ENCODE measurements around the gene CRY2.
"Not testable (repeated sequence)": the region's sequence is repeated elsewhere in the genome, so short reads cannot be mapped to it uniquely, and the experiment has no call there.

Gene CRY2

DNA sequence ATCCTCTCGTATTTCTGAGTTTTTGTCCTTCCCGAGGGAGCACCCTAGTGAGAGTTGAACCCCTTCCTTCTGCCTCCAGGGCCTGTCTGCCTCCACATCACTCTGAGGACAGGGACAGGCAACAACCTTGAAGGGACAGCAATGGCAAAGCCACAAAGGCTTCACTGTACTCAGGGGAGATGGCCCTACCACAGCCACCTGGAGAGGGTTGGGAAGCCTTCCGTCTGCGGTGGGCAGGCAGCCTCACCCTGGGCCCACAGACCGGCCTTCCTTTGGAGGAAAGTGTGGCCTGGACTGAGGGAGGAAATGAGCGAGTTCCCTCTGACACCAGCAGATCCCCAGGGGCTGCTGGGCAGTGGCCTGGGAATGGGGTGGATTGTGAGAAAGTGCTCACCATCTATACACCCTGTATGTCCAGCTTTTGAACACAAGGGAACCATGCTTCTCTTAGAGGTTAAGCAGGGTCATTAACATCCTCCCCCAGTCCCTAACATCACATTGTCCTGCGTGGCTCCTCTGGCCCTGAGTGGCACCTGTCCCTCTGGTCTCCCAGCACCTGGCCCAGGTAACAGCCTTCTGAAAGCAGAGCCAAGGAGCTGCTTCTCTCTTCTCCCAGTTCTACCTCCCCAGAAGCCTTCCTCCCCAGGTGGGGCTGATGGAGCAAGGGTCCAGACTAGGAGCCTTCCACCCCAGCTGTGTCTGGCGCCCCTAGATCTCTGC, 35.5 kb upstream of the CRY2 start:
- DNase-seq (ENCODE audit: low read depth), result no peak

DNA sequence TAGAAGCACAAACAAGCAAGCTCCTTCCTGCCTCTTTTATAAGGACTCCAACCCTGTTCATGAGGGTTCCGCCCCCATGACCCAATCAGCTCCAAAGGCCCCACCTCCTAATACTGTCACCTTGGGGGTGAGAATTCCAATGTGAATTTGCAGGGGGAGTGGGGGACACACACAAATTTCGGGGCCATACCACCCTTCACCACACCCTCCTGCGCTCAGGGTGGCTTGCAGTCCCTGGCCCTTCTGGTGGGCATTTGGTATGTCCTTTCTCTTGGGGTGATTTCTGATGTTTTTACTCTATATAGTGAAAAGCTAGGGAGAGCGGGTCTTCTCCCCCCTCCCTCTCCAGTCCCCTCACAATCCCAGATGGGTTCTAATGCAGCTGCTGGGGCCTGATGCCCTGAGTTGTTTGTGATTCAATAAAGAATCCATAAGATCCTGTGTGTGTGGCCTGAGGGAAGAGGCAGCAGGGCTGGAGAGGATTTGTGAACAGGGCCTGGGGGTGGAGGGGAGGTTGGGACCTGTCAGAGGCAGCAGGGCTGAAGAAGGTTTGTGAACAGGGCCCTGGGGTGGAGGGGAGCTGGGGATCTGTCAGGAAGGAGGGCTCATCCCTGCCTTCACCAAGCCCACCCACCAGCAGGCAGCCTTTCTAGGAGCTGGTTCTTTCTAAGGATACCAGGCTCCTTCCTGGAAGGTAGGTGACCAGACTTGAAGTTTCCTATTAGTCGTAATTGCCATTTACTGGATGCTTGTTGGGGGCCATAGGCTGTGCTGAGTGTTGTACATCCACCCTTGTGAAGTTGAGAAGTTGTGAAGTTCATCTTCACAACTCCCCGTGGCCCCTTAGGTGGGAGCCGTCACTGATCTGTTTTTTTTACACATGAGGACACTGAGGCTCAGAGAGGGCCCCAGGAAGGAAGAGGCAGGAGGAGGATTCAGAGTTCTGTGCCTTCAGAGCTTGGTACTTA, 34.4 kb upstream of the CRY2 start:
- no peak for DNase-seq (ENCODE audit: low read depth)

DNA sequence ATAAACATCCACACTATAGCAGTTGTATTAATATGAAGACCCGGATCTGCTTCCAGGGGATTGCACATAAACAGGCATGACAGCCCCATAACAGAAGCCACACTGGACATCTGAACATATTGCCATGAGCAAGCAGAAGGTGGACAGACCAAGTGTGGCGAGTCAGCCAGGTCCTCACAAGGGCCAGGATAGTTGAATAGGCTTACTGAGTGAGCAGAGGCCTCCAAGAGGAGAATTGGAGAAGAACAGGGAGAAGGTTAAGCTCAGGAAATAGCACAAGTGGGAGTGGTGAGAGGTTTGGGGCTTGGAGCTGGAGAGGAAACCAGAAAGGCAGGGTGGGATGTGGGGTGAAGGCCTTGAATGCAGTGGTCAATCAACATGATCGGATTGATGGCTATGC, 31.5 kb upstream of the CRY2 start:
- no peak for DNase-seq (ENCODE audit: low read depth)

DNA sequence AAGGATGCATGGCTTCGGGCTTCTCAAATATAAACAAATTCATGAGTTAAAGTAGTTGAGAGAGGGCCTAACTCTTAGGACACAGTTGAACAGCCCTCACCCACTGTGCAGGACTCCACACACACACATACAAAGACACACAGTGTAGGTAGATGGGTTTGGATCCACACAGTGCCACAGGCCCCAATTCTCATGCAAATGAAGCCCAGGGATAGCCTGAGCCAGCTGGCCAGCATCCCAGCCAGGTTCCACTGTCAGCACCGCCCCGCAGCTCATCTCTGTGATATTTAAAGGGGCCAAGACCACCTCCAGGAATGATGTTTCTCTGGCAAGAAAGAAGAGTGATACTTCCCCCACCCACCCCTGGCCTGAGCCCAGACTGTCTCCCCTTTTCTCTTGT, 30.7 kb upstream of the CRY2 start:
- no peak for DNase-seq (ENCODE audit: low read depth)

DNA sequence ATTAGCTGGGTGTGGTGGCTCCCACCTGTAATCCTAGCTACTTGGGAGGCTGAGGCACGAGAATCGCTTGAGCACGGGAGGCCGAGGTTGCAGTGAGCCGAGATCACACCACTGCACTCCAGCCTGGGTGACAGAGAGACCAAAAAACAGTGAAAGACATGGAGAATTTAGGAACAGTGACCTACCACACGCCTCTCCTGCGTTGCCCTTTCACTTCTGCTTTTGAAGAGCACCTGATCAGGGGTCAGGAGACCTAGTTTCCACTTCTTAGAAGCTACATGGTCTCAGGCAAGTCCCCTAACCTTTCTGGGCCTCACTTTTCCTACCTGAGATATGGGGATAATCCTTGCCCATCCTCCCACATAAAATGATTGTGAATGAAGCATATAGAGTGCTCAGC, 30.1 kb upstream of the CRY2 start:
- DNase-seq (ENCODE audit: low read depth), result no peak

DNA sequence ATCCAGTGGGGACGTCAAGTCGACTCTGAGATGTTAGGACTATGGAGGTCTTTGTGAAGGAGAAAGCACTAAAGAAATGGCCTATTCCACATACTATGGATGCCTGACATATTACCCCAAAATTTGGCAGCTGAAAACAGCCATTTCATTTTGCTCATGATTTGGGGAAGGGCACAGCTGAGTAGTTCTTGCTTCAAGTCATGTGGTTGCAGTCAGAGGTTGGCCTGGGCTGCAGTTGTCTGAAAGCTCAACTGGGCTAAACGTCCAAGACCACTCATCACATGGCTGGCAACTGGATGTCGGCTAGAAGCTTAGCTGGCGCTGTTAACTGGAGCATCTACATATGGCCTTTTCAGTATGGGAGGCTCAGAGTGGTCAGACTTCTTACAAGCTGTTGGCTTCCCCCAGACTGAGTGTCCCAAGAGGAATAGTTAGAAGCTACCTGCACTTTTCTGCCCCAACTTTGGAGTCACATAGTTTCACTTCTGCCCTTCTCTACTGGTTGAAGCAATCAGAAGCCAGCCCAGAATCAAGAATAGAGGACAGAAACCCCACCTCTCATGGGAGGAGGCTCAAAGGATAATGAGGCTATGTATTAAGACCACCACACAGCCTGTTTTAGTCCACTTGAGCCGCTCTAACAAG, 28.2 kb upstream of the CRY2 start:
- DNase-seq (ENCODE audit: low read depth), result no peak

DNA sequence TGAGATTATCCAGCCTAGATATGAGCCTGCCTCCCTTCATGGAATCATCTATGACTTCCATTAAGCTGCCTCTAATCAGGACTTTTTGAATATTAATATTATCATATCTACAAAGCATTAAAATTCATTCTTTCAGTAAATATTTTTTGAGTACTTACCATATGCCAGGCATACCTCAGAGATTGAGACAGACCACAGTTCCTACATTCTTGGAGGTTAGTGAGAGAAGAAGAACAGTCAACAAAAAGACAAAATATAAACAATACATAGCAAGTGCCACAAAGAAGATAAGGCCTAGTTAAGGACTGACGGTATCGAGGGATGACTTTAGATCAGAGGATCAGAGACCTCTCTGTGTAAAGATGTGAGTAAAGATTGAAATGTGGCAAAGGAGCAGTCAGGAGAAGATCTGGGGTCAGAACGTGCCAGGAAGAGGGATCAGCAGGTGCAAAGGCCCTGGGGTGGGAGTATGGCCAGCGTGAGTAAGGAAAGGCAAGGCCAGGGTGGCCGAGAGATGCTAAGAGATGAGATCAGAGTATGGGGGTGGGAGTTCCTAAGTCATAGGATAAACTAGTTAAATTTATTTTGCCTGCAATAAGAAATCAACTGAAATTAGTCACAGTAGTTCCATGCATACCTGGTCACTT, 26.9 kb upstream of the CRY2 start:
- no peak for DNase-seq (ENCODE audit: low read depth)

DNA sequence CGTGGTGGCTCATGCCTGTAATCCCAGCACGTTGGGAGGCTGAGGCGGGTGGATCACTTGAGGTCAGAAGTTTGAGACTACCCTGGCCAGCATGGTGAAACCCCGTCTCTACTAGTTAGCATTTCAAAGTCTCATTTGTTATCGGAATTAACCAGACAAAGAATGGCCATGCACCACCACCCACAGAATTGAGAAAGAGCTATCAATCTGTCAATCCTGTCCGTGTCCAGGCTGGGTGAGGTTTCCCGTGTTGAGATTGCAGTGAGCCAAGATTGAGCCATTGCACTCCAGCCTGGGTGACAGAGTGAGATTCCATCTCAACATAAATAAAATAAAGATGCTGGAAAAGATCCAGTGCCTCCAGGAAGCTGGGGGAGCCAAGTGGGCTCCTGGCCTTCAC, 20.8 kb upstream of the CRY2 start:
- not testable (repeated sequence) for DNase-seq (ENCODE audit: low read depth)

DNA sequence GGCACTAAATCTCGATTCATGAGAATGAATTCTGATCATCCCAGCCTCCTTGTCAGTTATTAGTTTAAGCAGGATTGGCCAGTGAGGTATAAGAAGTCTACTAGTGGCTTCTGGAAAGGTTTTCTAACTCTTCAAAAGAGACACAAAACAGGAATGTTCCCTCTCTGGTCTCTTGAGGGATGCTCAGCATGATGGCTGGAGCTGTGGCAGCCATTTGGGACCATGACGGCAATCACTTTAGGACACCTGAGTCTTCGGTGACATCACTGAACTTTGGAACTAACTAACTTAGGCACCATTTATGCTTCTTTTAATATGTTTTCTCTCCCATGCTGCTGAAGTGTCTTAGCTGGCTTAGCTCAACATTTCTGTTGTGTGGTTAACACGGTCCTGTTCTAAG, 20.2 kb upstream of the CRY2 start:
- DNase-seq (ENCODE audit: low read depth), result no peak

DNA sequence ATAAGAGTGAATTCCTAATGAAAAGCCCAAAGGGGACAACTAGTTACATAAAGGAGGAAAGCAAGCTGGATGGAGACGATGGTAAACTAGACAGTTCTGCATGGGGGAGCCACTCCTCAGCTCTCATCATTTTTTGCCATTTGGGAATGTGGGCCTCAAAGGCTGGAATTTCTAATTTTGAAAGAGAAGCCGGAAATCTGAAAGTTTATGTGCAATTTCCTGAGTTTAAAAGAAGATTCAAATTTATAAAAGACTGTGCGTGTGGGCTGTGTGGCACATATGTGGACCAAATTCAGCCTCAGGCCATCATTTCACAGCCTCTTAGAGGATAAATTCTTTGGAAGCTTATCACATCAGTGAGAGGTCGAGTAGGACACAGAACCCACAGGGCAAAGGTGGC, 18.3 kb upstream of the CRY2 start:
- no peak for DNase-seq (ENCODE audit: low read depth)

DNA sequence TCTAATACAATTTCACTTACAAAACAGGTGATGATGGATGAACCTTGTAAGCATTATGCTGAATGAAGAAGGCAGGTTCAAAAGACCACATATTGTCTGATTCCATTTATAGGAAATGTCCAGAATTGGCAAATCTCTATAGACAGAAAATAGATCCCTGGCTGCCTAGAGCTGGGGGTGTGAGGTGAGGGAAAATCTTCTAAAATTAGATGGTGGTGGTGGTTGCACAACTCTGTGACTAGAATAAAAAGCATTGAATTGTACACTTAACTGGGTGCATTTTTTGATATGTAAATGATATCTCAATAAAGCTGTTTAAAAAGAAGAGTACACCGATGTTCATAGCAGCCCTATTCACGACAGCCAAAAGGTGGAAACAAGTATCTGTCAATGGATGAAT, 16.7 kb upstream of the CRY2 start:
- no peak for DNase-seq (ENCODE audit: low read depth)

DNA sequence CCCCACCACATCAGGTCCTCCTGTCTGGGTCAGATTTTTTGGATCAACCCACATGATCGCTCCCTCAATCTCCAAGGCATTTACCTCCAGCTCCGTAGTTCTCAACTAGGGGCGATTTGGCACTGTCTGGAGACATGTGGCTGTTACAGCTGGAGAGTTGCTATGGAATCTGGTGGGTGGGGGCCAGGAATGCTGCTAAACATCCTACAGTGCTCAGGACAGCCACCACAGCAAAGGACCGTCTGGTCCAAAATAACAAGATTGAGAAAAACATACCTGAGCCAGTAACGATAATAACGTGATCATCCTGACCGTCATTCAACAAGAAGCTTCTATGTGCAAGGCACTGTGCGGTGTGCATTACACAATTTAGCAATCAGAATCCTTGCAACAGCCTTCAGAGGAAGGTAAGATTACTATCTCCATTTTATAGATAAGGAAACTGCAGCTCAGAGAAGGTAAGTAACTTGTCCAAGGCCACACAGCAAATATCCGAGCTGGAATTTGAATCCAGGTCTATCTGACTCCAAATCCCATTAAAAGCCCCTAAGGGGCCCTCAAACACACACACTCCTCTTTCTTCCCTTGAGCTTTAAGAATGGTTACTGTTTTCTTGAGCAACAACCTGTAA, 14.3 kb upstream of the CRY2 start:
- DNase-seq (ENCODE audit: low read depth), result no peak

DNA sequence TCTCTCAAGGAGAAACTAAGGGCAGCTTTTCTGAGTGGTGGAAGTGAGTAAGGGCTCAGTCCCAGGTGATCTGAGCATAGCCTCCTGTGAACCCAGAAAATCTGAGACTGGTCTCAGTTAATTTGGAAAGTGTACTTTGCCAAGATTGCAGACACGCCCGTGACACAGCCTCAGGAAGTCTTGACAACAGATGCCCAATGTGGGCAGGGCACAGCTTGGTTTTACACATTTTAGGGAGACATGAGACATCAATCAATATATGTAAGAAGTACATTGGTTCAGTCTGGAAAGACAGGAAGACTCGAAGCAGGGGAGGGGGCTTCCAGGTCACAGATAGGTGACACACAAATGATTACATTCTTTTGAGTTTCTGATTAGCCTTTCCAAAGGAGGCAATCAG, 13.5 kb upstream of the CRY2 start:
- DNase-seq (ENCODE audit: low read depth), result no peak

DNA sequence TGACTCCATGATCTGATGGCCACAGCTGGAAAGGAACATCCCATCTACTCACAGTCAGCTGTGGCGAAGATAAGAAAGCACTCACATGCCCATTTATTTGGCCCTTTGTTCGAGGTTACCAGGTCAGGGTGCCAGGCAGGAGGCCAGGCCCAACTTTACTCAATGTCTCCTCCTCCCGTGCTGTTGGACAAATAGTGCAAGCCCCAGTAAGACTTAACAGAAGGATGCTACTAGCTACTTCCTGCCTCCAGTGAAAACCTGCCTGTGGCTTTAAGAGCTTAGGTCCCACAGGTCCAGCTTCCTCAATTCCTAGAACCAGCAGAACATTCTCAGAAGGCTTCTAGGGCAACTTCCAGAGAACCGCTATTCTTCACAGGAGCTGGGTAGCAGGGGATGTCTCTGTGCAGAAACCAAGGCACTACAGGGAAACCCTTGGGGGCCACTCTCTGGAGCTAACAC, 12.9 kb upstream of the CRY2 start:
- DNase-seq (ENCODE audit: low read depth), result no peak

DNA sequence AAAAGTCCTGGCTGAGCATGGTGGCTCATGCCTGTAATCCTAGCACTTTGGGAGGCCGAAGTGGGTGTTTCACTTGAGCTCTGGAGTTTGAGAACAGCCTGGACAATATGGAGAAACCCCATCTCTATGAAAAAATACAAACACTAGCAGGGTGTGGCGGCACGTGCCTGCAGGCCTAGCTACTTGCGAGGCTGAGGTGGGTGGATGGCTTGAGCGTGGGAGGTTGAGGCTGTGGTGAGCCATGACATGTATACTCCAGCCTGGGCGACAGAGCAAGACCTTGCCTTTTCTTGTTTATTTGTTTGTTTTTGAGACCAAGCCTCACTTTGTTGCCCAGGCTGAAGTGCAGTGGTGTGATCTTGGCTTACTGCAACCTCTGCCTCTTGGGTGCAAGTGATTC, 8.1 kb upstream of the CRY2 start:
- DNase-seq (ENCODE audit: low read depth), result no peak

DNA sequence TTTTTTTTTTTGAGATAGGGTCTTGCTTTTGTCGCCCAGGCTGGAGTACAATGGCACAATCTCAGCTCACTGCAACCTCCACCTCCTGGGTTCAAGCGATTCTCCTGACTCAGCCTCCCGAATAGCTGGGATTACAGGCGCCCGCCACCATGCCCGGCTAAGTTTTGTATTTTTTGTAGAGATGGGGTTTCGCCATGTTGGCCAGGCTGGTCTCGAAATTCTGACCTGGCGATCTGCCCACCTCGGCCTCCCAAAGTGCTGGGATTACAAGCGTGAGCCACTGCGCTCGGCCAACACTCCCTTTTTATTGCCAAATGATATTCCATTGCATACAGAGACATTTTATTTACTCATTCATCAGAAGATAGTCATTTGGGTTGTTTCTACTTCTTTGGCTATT, 7.0 kb upstream of the CRY2 start:
- DNase-seq (ENCODE audit: low read depth), result not testable (repeated sequence)

DNA sequence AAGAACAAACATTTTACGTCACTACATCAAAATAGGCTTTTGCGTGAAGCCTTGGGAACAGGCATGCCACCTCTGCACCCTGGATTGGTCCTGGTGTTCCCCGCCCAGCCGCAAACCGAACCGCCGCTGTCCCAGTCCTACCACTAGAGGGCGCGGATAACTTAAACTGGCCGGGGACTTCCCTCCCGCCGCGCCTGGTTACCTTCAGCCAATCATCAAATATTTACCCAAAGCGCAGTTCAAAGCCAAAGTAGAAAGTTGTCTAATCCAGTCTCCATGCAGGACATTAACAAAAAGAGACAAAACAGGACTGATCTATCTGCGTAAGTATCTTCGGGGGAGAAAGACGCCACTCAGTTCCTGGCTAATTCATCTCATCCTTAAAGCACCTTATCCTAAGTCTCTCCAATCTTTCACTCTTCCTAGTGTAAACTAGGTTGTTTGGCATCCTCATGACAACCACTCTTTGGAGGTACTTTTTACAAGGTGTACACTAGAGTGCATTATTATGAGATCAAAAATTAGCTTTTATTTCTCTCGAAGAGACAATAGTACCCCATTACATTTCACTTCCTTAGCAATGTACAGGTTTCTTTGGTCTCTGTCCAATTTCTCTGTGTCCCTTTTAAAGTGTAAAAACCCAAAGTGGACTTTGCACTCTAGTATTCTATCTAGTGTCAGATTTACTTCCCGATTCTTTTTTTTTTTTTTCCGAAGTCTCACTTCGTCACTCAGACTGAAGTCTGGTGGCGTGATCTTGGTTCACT, 3.9 kb upstream of the CRY2 start:
- peak; percentile 89 for DNase-seq (ENCODE audit: low read depth)

DNA sequence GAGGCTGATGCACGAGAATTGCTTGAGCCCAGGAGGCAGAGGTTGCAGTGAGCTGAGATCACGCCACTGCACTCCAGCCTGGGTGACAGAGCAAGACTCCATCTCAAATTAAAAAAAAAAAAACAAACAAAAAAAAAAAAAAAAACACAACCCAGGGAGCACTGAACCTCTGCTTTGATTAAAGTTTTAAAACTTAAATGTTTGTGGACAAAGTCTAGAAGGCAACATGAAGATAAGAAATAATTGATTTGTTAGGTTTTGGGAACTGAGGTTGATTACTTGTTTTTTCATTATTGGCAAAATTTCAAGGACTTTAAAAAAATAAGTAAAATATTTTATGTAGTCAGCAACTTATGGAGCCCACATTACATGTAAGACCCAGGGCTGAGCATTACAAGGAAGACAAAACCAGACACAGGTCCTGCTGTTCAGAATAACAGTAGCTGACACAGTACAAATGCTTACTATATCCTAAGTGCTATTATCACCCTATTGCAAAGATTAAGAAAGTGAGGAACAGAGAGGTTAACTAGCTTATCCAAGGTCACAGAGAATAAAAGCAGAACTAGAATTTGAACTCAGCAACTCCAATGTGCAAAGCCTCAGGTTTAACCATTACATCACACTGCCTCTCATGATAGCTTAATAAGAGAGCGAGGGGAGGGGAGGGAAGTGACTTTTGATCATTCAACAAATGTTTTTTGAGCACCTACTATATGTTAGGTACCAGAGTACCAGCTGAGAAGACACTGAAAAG, 2.3 kb upstream of the CRY2 start:
- DNase-seq (ENCODE audit: low read depth), result no peak

DNA sequence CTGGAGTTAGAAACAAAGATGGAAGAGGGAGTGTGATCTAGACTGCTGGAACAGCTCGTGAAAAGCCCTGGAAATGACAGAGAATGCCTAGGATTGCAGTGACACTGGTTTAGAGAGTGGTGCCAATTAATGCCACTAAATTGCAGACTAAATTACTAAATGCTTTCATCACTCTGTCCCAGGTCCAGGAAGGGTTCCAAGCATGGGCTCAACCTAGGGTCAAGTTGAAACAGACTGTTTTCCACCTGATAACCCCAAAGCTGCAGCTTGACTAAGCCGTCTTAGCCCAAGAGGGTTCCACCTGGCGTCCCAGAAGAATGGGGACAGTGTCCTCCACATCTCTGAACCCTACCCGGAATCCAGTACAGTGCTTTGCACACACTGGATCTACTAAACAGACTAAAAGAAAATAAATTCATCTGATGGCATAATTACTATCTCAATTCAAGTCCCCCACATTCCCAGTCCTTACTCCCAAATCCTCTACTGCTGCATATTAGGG, 1.1 kb upstream of the CRY2 start:
- no peak for DNase-seq (ENCODE audit: low read depth)

DNA sequence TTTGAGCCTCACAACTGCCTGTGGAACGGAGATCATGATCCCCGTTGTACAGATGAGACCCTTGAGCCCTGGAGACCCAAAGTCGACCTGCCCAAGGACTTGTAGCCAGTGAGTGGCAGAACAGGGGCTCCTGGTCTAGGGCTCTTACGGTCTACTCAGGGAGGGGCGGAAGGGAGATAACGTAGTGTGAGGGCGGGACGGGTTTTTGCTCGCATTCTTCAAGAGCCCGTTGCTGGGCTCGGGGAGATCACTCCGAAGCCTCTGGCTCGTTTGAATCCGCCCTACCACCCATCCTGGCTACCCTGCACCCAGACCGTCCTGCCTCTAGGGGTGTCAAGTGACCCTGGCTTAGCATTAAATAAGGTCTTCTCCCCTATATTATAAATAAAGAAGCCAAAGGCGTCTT, 639 bp downstream of the CRY2 start:
- DNase-seq (ENCODE audit: low read depth), result peak; percentile 12

Measured in T follicular helper cell (primary cell).